HUES48 (cell line): ENCODE data around the gene EPHB2.

Experiments used
- H3K27ac ChIP-seq: one replicate; pipeline ENCODE4 v1.7.0; 2013; ENCODE audit warnings: low read depth, low read length, inconsistent platforms
- H3K27me3 ChIP-seq: 2 replicates; pipeline ENCODE4 v1.6.1; 2013; ENCODE audit warnings: mild to moderate bottlenecking, low read length; ENCODE audit not compliant: control insufficient read depth, insufficient read depth
- H3K36me3 ChIP-seq: 2 replicates; pipeline ENCODE4 v1.6.1; 2013; ENCODE audit warnings: low read length; ENCODE audit not compliant: control insufficient read depth, insufficient read depth
- H3K4me1 ChIP-seq: 2 replicates; pipeline ENCODE4 v1.6.1; 2013; ENCODE audit warnings: mild to moderate bottlenecking, low read length; ENCODE audit not compliant: control insufficient read depth, insufficient read depth
- H3K4me3 ChIP-seq: 2 replicates; pipeline ENCODE4 v1.5.1; 2013; ENCODE audit warnings: mild to moderate bottlenecking, low read depth, low read length
- H3K9ac ChIP-seq: 2 replicates; pipeline ENCODE4 v1.6.1; 2013; ENCODE audit warnings: mild to moderate bottlenecking, low read depth, low read length, moderate library complexity
- H3K9me3 ChIP-seq: 2 replicates; pipeline ENCODE4 v1.6.1; 2013; ENCODE audit warnings: low read length; ENCODE audit not compliant: control insufficient read depth, insufficient read depth

The EPHB2 gene

DNA sequence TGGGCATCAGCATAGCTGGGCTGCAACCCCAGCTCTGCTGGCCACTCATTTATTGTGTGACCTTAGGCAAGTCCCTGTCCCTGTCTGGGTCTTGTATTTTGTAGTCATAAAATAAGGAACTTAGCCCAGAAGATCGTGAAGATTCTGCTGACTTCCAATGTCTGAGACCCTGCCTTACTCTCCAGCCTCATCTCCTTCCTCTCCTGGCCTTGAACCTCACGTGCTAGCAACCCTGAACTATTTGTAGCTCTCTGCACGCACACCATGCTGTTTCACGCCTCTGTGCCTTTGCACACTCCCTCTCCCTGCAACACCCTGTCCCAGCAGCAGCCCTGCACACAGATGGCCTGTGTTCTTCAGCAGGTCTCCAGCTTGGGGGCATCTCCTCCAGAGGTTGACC is 140.9 kb downstream of the EPHB2 start:
- Histone ChIP-seq H3K9ac (no peak overlapping the region), H3K4me1 (peaks cover 5% of the 10 kb centered on the region; the same call in 1 of the 2 replicates), H3K27ac (no peak overlapping the region), H3K27me3 (no peaks in the 10 kb centered on the region), H3K9me3 (no peaks in the 10 kb centered on the region), H3K36me3 (no peaks in the 10 kb centered on the region), H3K4me3 (no peak overlapping the region)

DNA sequence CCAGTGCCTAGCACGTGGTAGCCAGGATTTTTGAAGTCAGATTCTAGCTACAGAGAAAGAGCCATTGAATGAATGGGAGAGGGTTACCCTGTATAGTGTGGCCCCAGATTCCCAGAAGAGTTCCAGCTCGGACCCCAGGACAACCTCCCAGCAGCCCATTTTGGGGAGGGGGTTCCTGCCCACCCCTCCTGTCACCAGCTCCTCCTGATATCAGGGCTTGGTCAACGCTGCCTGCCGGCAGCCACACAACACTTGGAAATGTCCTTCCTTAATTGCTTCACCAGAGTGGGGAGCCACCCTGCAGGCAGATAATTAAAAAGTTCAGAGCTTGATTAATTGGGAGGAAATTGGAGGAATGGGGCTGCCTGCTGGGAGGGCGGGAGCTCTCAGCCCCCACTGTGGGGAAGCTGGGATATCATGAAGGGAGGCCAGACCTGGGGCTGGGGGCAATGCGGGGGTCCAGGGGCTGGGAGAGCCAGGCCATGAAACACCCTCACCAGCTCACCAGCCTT is 141.6 kb downstream of the EPHB2 start:
- H3K4me1 ChIP-seq: peaks cover 5% of the 10 kb centered on the region; the same call in 1 of the 2 replicates
- no peak overlapping the region for H3K4me3 ChIP-seq
- no peak overlapping the region for H3K9ac ChIP-seq
- H3K27me3 ChIP-seq: no peaks in the 10 kb centered on the region
- no peaks in the 10 kb centered on the region for H3K9me3 ChIP-seq
- H3K27ac ChIP-seq: no peak overlapping the region
- H3K36me3 ChIP-seq: no peaks in the 10 kb centered on the region

DNA sequence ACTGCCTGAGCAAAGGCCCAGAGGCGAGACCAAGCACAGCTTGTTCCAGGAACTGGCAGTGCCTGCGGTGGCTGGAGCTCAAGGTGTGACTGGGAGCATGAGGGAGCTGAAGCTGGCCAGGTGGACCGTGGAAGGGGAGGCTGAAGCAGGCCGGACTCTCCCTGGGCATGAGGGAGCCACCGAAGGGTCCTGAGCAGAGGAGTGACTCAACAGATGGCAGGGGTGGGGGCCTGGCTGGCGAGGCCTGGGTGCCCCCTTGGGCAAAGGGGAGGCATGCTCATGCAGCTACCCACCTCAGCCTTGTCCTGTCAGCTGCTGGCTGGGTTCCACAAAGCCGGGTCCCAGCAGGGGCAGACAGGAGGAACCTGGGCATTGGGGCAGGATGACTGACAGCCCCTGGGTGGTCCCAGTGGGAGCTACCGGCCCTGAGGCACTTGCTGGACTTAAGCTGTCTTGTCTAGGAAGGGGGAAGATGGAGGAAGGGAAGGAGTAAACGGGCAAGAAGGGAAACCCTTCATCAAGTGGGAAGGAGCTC is 143.1 kb downstream of the EPHB2 start:
- Histone ChIP-seq H3K9ac (no peak overlapping the region), H3K9me3 (no peaks in the 10 kb centered on the region)

DNA sequence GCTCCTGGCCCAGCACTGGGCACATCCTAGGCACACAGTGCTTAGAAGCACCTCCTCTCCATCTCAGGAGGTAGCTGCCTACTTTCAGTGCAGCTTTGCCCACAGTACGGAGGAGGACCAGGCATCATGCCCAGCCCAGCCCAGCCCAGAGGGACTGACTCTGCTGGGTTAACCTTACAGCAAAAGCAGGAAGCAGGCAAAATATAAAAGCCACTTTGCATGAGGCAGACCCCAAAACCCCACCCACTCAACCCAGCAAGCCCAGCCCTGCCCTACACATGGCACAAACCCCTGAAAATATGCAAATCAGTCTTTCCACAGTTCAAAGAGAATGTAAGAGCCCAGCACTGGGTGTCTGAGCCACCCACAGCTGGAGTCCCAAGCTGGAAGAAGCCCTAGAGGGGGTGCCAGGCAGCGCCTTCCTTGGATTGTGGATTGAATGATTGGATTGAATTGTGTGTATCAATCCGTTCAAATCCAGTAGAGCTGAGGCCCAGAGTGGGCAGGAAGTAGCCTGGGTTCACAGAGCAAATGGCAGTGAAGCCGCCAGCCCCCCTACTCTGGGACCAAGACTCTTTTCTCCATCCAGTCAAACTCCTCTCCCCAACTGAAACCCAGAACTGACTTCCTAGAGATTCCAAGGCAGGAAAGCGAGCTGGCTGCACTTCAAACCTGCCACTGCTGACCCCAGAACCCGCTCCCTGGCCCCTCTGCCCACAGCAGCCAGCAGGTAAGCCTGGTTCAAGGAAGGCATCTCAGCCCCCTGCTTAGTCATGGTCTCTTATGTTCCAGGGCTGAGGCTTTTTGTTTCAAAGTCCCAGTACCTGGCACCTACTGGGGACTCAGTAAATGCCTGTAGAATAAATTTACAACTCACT is 144.3 kb downstream of the EPHB2 start:
- no peak overlapping the region for H3K4me3 ChIP-seq
- H3K9ac ChIP-seq: no peak overlapping the region
- no peaks in the 10 kb centered on the region for H3K36me3 ChIP-seq
- peak overlapping the region; percentile 13 for H3K27ac ChIP-seq
- H3K9me3 ChIP-seq: no peaks in the 10 kb centered on the region
- no peaks in the 10 kb centered on the region for H3K27me3 ChIP-seq
- peaks cover 5% of the 10 kb centered on the region; the same call in 1 of the 2 replicates for H3K4me1 ChIP-seq

More for the DNA sequence above, 143.1 kb downstream of the EPHB2 start:
- Histone ChIP-seq H3K4me3 (no peak overlapping the region), H3K4me1 (peaks cover 5% of the 10 kb centered on the region; the same call in 1 of the 2 replicates), H3K27me3 (no peaks in the 10 kb centered on the region), H3K36me3 (no peaks in the 10 kb centered on the region), H3K27ac (no peak overlapping the region)

DNA sequence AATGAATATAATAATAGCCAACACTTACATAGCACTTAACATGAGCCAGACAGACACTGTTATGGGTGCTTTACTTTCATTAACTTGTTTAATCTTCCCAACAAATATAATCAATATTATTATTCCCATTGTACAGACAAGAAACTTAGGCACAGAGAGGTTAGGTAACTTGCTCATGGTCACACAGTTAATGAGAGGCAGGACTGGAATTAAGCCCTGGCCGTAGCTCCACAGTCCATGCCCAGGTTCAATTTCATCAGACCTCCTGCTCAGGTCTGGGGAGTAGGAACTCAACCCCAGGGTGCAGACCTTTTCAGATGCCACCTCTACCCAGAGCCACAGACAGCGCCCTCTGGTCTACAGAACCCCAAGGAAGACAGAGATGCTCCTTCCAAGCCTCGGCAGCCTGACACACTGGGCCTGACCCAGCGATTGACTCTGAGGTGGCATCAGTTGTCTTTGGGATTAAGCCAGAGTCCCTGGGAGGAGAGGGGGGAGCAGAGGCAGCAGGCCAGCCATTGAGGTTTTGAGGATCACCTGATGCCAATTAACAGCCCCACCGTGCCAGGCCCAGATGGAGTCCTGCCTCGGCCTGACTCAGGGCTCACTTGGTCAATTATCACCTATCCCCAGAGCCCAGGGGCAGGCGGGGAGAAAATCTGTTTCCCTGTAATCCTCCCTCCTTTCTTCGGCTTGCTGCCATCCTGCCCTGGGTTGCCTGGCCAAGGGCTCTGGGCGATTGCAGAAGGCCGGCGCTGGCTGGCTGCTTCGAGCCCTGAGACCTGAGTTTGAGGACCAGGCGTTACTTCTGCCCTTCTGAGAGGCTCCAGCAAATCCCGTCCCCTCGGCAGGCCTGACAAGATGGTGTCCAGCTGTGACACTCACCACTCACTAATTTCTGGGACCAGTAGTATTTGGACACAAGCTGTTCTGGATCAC is 145.3 kb downstream of the EPHB2 start:
- Histone ChIP-seq H3K27me3 (no peaks in the 10 kb centered on the region), H3K9ac (no peak overlapping the region), H3K4me3 (no peak overlapping the region), H3K9me3 (no peaks in the 10 kb centered on the region), H3K36me3 (no peaks in the 10 kb centered on the region), H3K27ac (no peak overlapping the region), H3K4me1 (0 out of 2 replicates have a peak, but pooled peaks cover 5% of the 10 kb centered on the region)

DNA sequence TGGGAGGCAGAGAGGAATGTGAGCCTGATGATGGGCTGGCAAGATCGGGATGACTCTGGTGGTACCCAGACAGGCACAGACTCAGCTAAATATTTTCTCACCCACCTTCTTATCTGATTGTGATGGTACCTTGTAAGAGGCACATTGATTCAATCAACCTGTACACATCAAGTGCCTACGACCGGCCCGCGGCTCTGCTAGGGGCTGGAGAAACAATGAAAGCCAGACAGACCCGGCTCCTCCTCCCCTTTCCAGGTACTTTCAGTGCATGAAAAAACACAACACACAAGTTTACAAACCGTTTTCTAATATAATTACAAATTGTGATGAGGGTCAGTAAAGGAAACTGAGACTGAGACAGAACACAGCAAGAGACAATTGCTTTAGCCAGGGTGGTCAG is 147.0 kb downstream of the EPHB2 start:
- Histone ChIP-seq H3K9ac (no peak overlapping the region), H3K4me1 (0 out of 2 replicates have a peak, but pooled peaks cover 8% of the 10 kb centered on the region), H3K27me3 (no peaks in the 10 kb centered on the region), H3K9me3 (no peaks in the 10 kb centered on the region), H3K27ac (no peak overlapping the region), H3K4me3 (no peak overlapping the region), H3K36me3 (no peaks in the 10 kb centered on the region)

DNA sequence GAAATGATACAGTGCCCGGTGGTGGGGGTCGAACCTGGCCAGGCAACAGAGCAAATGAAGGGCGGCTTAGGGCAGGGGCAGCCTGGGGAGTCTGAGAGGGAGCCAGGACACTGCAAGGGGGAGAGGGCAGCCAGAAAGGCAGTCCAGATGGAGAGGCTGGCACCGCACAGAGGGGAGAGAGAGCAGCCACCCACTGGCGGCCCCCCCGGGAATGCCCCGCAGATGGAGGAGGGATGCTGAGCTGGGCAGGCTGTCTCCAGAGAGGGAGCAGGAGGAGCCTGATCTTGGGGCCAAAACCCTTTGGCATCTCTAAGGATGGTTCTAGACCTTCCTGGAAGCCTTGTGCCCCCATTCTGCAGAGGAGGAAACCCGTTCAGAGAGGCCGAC is 149.8 kb downstream of the EPHB2 start:
- Histone ChIP-seq H3K27ac (no peak overlapping the region), H3K27me3 (no peaks in the 10 kb centered on the region), H3K36me3 (no peaks in the 10 kb centered on the region), H3K9me3 (no peaks in the 10 kb centered on the region), H3K4me1 (0 out of 2 replicates have a peak, but pooled peaks cover 3% of the 10 kb centered on the region), H3K9ac (no peak overlapping the region), H3K4me3 (no peak overlapping the region)

DNA sequence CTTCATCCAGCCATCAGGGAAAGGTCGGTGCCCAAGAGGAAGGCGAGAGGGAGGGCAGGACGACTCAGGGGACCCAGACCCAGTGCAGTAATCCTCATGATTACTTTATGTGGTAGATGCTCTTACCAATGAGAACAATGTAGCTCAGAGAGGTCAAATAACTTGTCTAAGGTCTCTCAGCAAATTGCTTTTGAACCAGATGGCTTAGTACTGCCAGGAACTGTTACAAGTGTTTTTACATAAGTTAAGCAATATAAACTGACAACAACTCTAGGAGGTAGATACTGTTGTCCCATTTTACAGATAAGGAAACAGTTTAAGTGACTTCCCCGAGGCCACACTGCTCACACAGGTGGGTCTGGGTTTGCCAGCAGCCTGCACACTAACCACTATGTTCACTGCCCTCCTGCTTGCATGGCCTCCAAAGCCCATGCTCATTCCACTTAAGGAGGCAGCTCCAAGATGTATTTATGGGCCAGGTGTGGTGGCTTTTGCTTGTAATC is 150.3 kb downstream of the EPHB2 start:
- Histone ChIP-seq H3K4me3 (no peak overlapping the region), H3K4me1 (0 out of 2 replicates have a peak, but pooled peaks cover 3% of the 10 kb centered on the region), H3K27ac (no peak overlapping the region), H3K9me3 (no peaks in the 10 kb centered on the region), H3K36me3 (no peaks in the 10 kb centered on the region), H3K27me3 (no peaks in the 10 kb centered on the region), H3K9ac (no peak overlapping the region)

DNA sequence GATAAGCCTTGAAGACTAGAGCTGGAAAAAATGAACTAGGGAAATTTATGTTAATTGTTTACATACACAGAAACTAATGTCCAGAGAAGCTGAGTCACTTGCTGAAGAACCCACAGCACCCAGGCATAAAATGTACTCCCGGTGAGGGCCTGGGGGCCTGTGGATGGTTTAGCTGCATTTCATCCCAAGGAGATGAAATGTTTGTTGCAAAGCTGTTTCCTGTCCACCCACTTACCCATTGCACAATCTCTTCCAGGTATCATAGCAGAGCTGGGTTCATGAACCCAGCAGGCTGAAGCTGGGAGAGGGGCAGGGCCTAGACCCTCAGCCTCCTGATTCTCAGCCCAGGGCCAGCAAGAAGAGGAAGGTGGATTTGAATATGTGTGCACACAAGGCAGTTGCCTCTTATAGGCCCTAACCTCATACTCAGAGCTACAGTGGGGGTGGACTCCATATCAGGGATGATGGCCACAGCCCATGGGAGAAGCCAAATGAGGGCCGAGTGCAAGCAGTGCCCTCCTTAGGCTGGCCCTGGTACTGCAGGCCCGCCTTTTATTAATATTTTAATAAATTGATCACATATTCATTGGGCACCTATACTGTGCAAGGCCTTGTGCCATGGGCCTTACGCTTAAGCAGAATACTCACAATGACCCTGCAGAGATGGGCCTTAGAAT is 151.3 kb downstream of the EPHB2 start:
- Histone ChIP-seq H3K27ac (no peak overlapping the region), H3K4me1 (0 out of 2 replicates have a peak, but pooled peaks cover 3% of the 10 kb centered on the region), H3K36me3 (no peaks in the 10 kb centered on the region), H3K9me3 (no peaks in the 10 kb centered on the region), H3K4me3 (no peak overlapping the region), H3K27me3 (no peaks in the 10 kb centered on the region), H3K9ac (no peak overlapping the region)

DNA sequence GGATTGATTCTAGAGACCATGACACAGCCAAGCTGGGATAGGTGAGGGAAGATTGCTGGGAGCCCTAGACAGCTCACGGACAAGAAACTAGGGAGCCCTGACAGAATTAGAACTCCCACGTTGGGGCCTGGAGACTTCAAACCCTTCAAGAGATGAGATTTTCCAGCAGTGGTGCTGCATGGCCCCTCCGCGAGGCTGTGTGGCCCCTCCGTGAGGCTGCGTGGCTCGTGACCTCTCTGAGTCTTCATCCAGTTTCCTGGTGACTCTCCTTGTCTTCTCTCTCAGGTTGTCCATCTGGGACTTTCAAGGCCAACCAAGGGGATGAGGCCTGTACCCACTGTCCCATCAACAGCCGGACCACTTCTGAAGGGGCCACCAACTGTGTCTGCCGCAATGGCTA is 152.1 kb downstream of the EPHB2 start:
- no peaks in the 10 kb centered on the region for H3K27me3 ChIP-seq
- no peak overlapping the region for H3K4me3 ChIP-seq
- 0 out of 2 replicates have a peak, but pooled peaks cover 3% of the 10 kb centered on the region for H3K4me1 ChIP-seq
- no peak overlapping the region for H3K9ac ChIP-seq
- no peaks in the 10 kb centered on the region for H3K36me3 ChIP-seq
- no peak overlapping the region for H3K27ac ChIP-seq
- no peaks in the 10 kb centered on the region for H3K9me3 ChIP-seq
